ENCODE measurements around the gene PQBP1.

GRCh38 chrX:48948589-48948988 lies 50.9 kb downstream of the PQBP1 start:
- TF ChIP-seq CTCF (conservative IDR thresholded peaks at IDR 0.05; ENCODE audit: low read depth, low read length) (no peak), EZH2 (IDR thresholded peaks at IDR 0.05; ENCODE audit: borderline replicate concordance, low read depth, low read length, poor library complexity, severe bottlenecking) (no peak)
